ENCODE data around the gene SAMHD1. TPM values are rescaled to one million over a fixed set of nuclear protein-coding genes. Genes with fewer than 3 reads are reported as not detected.

SAMHD1 gene
- total and polyA plus RNA-seq, 2 of the 13 experiments (the other 11 are each of a cell fraction or from before 2014, with no cell fraction given): 16.9 to 43.5 TPM

DNA sequence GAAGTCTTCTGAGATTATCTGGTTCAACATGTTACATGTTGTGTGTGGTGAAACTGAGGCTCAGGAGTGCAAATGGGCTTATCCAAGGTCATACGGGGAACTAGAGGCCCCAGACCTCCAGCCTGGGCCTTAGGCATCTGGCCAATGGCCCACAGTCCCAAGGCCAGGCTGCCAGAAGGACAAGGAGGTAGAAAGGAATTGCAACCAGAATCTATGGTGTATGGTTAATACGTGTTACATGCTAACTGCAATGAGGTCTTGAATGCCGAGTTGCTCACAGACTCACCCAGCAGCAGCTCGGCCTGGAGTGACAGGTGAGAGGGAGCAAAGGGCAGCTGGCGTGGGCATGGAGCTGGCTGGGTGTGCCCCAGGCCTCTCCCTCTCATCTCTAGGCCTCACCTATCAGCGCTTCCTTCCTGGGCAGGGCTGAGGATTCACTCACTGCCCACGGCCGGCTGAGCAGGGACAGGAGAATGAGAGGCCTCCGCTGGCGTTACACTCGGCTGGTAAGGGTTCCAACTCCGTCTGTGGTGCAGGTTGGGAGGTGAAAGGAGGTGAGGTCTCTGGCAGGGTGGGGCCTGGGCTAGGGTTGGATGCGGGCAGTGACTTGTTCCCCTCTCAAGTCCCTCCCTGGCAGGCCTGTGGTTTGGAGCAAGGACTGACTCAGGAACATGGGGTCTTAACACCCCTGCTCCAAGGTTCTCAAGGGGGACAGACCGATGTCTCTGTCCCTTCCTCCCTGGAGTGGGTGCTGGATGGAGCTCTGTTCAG is 75.6 kb downstream of the SAMHD1 start, which contains the start of gene TLDC2 (continued):
- TF ChIP-seq ZNF713 (CRISPR knock-in tag; IDR thresholded peaks at IDR 0.05): 0 out of 2 replicates have a peak, but pooled peaks have one; percentile 71
- TF ChIP-seq ZBTB4 (CRISPR knock-in tag; IDR thresholded peaks at IDR 0.05; ENCODE audit: borderline replicate concordance): 0 out of 2 replicates have a peak, but pooled peaks have one; percentile 57
- peak; percentile 80; the same call in 1 of the 2 replicates for TF ChIP-seq ZNF598 (CRISPR knock-in tag; IDR thresholded peaks at IDR 0.05; ENCODE audit: borderline replicate concordance)
- 0 out of 2 replicates have a peak, but pooled peaks have one; percentile 77 for TF ChIP-seq SMAD1 (CRISPR knock-in tag; IDR thresholded peaks at IDR 0.05; ENCODE audit: borderline replicate concordance, low read depth)
- peak; percentile 72 for TF ChIP-seq POLR2G (IDR thresholded peaks at IDR 0.05; ENCODE audit: low read depth, low read length)
- TF ChIP-seq ARNT2 (CRISPR knock-in tag; IDR thresholded peaks at IDR 0.05; ENCODE audit: low read depth): peak; percentile 46; the same call in 1 of the 2 replicates
- no peak for TF ChIP-seq CBX5 (CRISPR knock-in tag; IDR thresholded peaks at IDR 0.05; ENCODE audit: borderline replicate concordance)
- TF ChIP-seq XRCC5 (optimal IDR thresholded peaks at IDR 0.05; ENCODE audit: low read length): peak; percentile 79
- TF ChIP-seq THAP11 (CRISPR knock-in tag; IDR thresholded peaks at IDR 0.05): no peak
- peak; percentile 21; the same call in 1 of the 2 replicates for TF ChIP-seq IRF2 (CRISPR knock-in tag; IDR thresholded peaks at IDR 0.05)
- 0 out of 2 replicates have a peak, but pooled peaks have one; percentile 1 for TF ChIP-seq ZNF572 (CRISPR knock-in tag; IDR thresholded peaks at IDR 0.05)
- peak; percentile 66 for TF ChIP-seq ZZZ3 (CRISPR knock-in tag; IDR thresholded peaks at IDR 0.05; ENCODE audit: borderline replicate concordance)
- TF ChIP-seq FOXA1 (IDR thresholded peaks at IDR 0.05): no peak
- no peak for TF ChIP-seq FOXA1 (CRISPR knock-in tag; IDR thresholded peaks at IDR 0.05)
- 0 out of 2 replicates have a peak, but pooled peaks have one; percentile 58 for TF ChIP-seq KLF13 (CRISPR knock-in tag; IDR thresholded peaks at IDR 0.05)
- TF ChIP-seq ZNF264 (CRISPR knock-in tag; IDR thresholded peaks at IDR 0.05): 0 out of 2 replicates have a peak, but pooled peaks have one; percentile 68
- TF ChIP-seq, protein P1, sequence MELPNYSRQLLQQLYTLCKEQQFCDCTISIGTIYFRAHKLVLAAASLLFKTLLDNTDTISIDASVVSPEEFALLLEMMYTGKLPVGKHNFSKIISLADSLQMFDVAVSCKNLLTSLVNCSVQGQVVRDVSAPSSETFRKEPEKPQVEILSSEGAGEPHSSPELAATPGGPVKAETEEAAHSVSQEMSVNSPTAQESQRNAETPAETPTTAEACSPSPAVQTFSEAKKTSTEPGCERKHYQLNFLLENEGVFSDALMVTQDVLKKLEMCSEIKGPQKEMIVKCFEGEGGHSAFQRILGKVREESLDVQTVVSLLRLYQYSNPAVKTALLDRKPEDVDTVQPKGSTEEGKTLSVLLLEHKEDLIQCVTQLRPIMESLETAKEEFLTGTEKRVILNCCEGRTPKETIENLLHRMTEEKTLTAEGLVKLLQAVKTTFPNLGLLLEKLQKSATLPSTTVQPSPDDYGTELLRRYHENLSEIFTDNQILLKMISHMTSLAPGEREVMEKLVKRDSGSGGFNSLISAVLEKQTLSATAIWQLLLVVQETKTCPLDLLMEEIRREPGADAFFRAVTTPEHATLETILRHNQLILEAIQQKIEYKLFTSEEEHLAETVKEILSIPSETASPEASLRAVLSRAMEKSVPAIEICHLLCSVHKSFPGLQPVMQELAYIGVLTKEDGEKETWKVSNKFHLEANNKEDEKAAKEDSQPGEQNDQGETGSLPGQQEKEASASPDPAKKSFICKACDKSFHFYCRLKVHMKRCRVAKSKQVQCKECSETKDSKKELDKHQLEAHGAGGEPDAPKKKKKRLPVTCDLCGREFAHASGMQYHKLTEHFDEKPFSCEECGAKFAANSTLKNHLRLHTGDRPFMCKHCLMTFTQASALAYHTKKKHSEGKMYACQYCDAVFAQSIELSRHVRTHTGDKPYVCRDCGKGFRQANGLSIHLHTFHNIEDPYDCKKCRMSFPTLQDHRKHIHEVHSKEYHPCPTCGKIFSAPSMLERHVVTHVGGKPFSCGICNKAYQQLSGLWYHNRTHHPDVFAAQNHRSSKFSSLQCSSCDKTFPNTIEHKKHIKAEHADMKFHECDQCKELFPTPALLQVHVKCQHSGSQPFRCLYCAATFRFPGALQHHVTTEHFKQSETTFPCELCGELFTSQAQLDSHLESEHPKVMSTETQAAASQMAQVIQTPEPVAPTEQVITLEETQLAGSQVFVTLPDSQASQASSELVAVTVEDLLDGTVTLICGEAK (IDR thresholded peaks at IDR 0.05): no peak
- TF ChIP-seq, protein P1 (CRISPR knock-in tag; IDR thresholded peaks at IDR 0.05): 0 out of 2 replicates have a peak, but pooled peaks have one; percentile 20
